Thyroid gland (tissue), 4 donors: ENCODE data around the gene RASL12.
A peak's percentile ranks its signal among the peaks of the same experiment; 100 is the strongest.

Experiments used
- CTCF ChIP-seq, 6 experiments: fragments of 200-600 bp in 3 of 6; fragments of 450-650 bp in 3 of 6; sonication (generic) in 3 of 6; IDR thresholded peaks; one replicate each; pipeline ENCODE4 v1.5.1; 2016 to 2019; ENCODE audit warnings: antibody characterized with exemption in 6 of 6, mild to moderate bottlenecking in 2 of 6, inconsistent platforms in 1 of 6, moderate library complexity in 1 of 6
- POLR2A ChIP-seq, 2 donors: fragments of 450-650 bp; IDR thresholded peaks; one replicate each; pipeline ENCODE4 v1.6.1; 2017; ENCODE audit warnings: antibody characterized with exemption in 2 of 2, mild to moderate bottlenecking in 2 of 2, moderate library complexity in 1 of 2

GRCh38 chr15:65087873-65088642, 20.3 kb upstream of the RASL12 start:
- TF ChIP-seq CTCF (IDR thresholded peaks at IDR 0.05) (no peak), POLR2A (IDR thresholded peaks at IDR 0.05) (peak in 1 of 2 donors; percentile 53)
